ENCODE data around the gene FOXO4. TPM values are rescaled to one million over a fixed set of nuclear protein-coding genes. Genes with fewer than 3 reads are reported as not detected.

Gene FOXO4
- total RNA-seq, 1 donor from 2014 or later, result 5.8 TPM

- DNase-seq, result peak; percentile 13
Observed at GRCh38 chrX:71144651-71145050, 49.0 kb downstream of the FOXO4 start, which contains the start of gene NLGN3. NLGN3 (plus strand) TSS chrX:71144841; CDS start chrX:71147750, 2,909 bp downstream.

GRCh38 chrX:71147496-71148277, 52.0 kb downstream of the FOXO4 start:
- peak; percentile 5 for DNase-seq

- no peak for DNase-seq
Observed at GRCh38 chrX:71148278-71148663, 52.6 kb downstream of the FOXO4 start.

GRCh38 chrX:71151366-71151765, 55.7 kb downstream of the FOXO4 start:
- no peak for DNase-seq

Small RNA genes within 50 kb of the gene (small RNA-seq; reads per million reads assigned to genes)
- not detected for gene CXorf65

Other genes with a start within 250 kb of the FOXO4 start
- gene TEX11, start 187.1 kb upstream of the FOXO4 start, total RNA-seq, result not detected
- gene SLC7A3, start 164.8 kb upstream of the FOXO4 start, total RNA-seq, result 1.1 TPM
- 72.4 TPM for gene SNX12, start 27.5 kb upstream of the FOXO4 start, total RNA-seq
- not detected for gene CXorf65, start 10.9 kb downstream of the FOXO4 start, total RNA-seq
- not detected for gene IL2RG, start 15.7 kb downstream of the FOXO4 start, total RNA-seq
- gene MED12, start 22.7 kb downstream of the FOXO4 start, total RNA-seq, result 24.6 TPM
- gene NLGN3, start 49.0 kb downstream of the FOXO4 start, total RNA-seq, result 18.7 TPM
- not detected for gene GJB1, start 127.4 kb downstream of the FOXO4 start, total RNA-seq
- gene ZMYM3, start 158.3 kb downstream of the FOXO4 start, total RNA-seq, result 24.2 TPM
- 372 TPM for gene NONO, start 187.8 kb downstream of the FOXO4 start, total RNA-seq
- 0.78 TPM for gene ITGB1BP2, start 205.9 kb downstream of the FOXO4 start, total RNA-seq

All from occipital lobe (tissue), 3 donors.